AG04449 (cell line): ENCODE measurements around the gene SPAST.
"Not testable (repeated sequence)": the region's sequence is repeated elsewhere in the genome, so short reads cannot be mapped to it uniquely, and the experiment has no call there.

Experiments used
- CTCF ChIA-PET: fragments of 350-600 bp; formaldehyde crosslinking; extraction: SDS; loops from one replicate; lab custom pipeline; 2021; ENCODE audit warnings: antibody characterized with exemption; lab: Yijun Ruan, JAX
- POLR2A ChIA-PET: fragments of 400-600, 350-600 bp; formaldehyde crosslinking; extraction: SDS; loops from one replicate; lab custom pipeline; 2020; ENCODE audit warnings: antibody characterized with exemption, inconsistent platforms; lab: Yijun Ruan, JAX
- DNase-seq: peaks from one replicate; pipeline ENCODE4 v3.0.0-alpha.2; 2010; ENCODE audit warnings: low read depth, low spot score
- H3K4me3 ChIP-seq: 2 replicates; pipeline ENCODE4 v1.5.1; 2011; ENCODE audit warnings: low read depth, mild to moderate bottlenecking, control low read depth, low read length
- TF ChIP-seq, protein P1 (sequence below): IDR thresholded peaks from one replicate; pipeline ENCODE4 v1.5.1; 2011; ENCODE audit warnings: mild to moderate bottlenecking, moderate library complexity, low read length, control low read depth, inconsistent platforms; ENCODE audit not compliant: insufficient read depth; ENCODE audit errors: missing control alignments

The SPAST gene, protein sequence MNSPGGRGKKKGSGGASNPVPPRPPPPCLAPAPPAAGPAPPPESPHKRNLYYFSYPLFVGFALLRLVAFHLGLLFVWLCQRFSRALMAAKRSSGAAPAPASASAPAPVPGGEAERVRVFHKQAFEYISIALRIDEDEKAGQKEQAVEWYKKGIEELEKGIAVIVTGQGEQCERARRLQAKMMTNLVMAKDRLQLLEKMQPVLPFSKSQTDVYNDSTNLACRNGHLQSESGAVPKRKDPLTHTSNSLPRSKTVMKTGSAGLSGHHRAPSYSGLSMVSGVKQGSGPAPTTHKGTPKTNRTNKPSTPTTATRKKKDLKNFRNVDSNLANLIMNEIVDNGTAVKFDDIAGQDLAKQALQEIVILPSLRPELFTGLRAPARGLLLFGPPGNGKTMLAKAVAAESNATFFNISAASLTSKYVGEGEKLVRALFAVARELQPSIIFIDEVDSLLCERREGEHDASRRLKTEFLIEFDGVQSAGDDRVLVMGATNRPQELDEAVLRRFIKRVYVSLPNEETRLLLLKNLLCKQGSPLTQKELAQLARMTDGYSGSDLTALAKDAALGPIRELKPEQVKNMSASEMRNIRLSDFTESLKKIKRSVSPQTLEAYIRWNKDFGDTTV

GRCh38 chr2:32063310-32064020 is at the start of gene SPAST:
Gene SPAST, plus strand, starts transcription at chr2:32063556. Its CDS starts 276 bp downstream, at chr2:32063832.
- TF ChIP-seq, protein P1, sequence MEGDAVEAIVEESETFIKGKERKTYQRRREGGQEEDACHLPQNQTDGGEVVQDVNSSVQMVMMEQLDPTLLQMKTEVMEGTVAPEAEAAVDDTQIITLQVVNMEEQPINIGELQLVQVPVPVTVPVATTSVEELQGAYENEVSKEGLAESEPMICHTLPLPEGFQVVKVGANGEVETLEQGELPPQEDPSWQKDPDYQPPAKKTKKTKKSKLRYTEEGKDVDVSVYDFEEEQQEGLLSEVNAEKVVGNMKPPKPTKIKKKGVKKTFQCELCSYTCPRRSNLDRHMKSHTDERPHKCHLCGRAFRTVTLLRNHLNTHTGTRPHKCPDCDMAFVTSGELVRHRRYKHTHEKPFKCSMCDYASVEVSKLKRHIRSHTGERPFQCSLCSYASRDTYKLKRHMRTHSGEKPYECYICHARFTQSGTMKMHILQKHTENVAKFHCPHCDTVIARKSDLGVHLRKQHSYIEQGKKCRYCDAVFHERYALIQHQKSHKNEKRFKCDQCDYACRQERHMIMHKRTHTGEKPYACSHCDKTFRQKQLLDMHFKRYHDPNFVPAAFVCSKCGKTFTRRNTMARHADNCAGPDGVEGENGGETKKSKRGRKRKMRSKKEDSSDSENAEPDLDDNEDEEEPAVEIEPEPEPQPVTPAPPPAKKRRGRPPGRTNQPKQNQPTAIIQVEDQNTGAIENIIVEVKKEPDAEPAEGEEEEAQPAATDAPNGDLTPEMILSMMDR = peak; percentile 76
- ChIA-PET CTCF (interaction anchor here (0.7 to 1.7 kb wide), 8 partner anchors 8 to 73 kb away, joined by 3 to 5 read pairs (median 3); no protein-coding TSS in a partner anchor), POLR2A (interaction anchor here (0.6 to 2.6 kb wide), 4 partner anchors 24 to 115 kb away, joined by 3 to 23 read pairs (median 8); partner anchors contain the start of genes DPY30 and SLC30A6)
- DNase-seq = peak; percentile 59
- H3K4me3 ChIP-seq = peak within 1 kb of the TSS; percentile 78

- DNase-seq, H3K4me3 ChIP-seq, CTCF ChIA-PET: not testable (repeated sequence)
- POLR2A ChIA-PET = interaction anchor here (0.7 kb wide), 1 partner anchor 12 kb away, joined by 3 read pairs; no protein-coding TSS in a partner anchor
Observed at GRCh38 chr2:32018789-32019482, 44.4 kb upstream of the SPAST start.

DNA sequence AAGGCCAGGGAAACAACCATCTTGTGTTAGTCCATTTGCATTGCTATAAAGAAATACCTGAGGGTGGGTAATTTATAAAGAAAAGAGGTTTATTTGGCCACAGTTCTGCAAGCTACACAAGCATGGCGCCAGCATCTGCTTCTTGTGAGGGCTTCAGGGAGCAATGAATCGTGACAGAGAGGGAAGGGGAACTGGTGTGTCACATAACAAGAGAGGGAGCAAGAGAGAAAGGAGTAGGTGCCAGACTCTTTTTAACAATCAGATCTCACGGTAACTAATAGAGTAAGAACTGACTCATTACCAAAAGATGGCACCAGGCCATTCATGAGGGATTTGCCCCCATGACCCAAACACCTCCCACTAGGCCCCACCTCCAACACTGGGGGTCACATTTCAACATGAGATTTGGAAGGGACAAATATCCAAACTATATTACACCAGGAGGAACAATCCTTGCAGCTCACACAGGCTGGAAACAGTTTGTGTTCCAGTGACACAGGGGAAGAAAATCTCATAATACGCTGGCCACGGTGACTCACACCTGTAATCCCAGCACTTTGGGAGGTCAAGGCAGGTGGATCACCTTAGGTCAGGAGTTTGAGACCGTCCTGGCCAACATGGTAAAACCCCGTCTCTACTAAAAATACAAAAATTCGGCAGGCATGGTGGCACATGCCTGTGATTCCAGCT is 29.0 kb upstream of the SPAST start:
- CTCF ChIA-PET, DNase-seq, H3K4me3 ChIP-seq: not testable (repeated sequence)
- POLR2A ChIA-PET = interaction anchor here (0.8 kb wide), 1 partner anchor 1888 kb away, joined by 3 read pairs; the partner anchor contains the start of gene YPEL5

- TF ChIP-seq, protein P1 = no peak
- POLR2A ChIA-PET = interaction anchor here (0.6 to 1.7 kb wide), 8 partner anchors 15 to 131 kb away, joined by 3 to 23 read pairs (median 3); partner anchors contain the start of genes MEMO1, SLC30A6 and SPAST
- DNase-seq = peak; percentile 23
- CTCF ChIA-PET = interaction anchor here (0.7 to 1.2 kb wide), 2 partner anchors 18 to 152 kb away, joined by 3 read pairs; no protein-coding TSS in a partner anchor
- H3K4me3 ChIP-seq = peak within 1 kb of the TSS; percentile 82
Observed at GRCh38 chr2:32039447-32040219, 23.7 kb upstream of the SPAST start, which contains the start of gene DPY30. Gene DPY30, minus strand, starts transcription at chr2:32039805. Its CDS starts 349 bp downstream, at chr2:32039456.

DNA sequence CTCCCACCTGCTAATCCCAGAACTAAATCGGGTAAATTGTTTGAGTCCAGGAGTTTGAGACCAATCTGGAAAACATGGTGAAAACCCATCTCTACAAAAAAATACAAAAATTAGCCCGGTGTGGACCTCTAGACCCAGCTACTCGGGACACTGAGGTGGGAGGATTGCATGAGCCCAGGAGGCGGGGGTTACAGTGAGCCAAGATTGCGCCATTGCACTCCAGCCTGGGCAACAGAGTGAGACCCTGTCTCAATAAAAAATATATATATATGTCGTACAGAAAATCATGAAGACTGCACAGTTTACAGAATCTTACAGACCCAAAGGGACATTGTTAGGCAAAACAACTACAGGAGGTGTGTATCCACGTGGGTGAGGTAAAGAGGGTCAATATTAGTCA is 19.8 kb upstream of the SPAST start:
- POLR2A ChIA-PET = no interaction called here
- CTCF ChIA-PET = no interaction called here
- TF ChIP-seq, protein P1 = no peak

DNA sequence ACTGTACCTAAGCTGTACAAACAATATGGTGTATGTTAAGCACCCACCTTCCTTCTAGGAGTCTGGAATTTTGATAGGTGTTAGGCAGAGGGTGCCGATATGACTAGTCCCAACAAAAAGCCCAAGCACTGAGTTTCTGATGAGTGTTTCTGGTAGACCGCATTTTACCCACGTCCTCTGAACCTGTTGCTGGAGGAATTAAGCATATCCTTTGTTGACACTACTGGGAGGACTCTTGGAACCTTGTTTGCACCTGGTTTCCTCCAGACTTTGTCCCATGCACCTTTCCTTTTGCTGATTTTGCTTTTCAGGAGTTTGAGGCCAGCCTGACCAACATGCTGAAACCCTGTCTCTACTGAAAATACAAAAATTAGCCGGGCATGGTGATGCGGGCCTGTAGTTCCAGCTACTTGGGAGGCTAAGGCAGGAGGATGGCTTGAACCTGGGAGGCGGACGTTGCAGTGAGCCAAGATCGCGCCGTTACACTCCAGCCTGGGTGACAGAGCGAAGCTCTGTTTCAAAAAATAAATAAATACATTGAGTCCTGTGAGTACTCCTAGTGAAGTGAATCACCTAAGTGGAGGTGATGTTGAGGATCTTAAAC is 11.4 kb upstream of the SPAST start:
- TF ChIP-seq, protein P1 = no peak
- no peak for DNase-seq
- H3K4me3 ChIP-seq = no peak overlapping the region
- POLR2A ChIA-PET = no interaction called here
- CTCF ChIA-PET = no interaction called here

More for the DNA sequence above, 19.8 kb upstream of the SPAST start:
- DNase-seq = no peak
- H3K4me3 ChIP-seq = no peak overlapping the region

DNA sequence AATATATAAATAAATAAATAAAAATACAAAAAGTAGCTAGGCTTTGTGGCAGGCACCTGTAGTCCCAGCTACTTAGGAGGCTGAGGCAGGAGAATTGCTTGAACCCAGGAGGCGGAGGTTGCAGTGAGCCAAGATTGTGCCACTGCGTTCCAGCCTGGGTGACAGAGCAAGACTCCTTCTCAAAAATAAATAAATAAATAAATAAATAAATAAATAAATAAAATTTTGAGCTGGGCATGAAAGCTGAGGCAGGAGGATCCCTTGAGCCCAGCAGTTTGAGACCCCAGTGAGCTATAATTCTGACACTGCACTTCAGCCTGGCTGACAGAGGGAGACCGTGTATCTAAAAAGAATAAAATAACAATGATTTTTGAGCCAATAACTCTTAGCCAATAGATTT is 8.8 kb upstream of the SPAST start:
- H3K4me3 ChIP-seq, CTCF ChIA-PET, DNase-seq: not testable (repeated sequence)
- POLR2A ChIA-PET = interaction anchor here (0.6 kb wide), 1 partner anchor 21 kb away, joined by 3 read pairs; no protein-coding TSS in a partner anchor
